Measurements from ENCODE around the gene ZNF761.

Gene ZNF761

DNA sequence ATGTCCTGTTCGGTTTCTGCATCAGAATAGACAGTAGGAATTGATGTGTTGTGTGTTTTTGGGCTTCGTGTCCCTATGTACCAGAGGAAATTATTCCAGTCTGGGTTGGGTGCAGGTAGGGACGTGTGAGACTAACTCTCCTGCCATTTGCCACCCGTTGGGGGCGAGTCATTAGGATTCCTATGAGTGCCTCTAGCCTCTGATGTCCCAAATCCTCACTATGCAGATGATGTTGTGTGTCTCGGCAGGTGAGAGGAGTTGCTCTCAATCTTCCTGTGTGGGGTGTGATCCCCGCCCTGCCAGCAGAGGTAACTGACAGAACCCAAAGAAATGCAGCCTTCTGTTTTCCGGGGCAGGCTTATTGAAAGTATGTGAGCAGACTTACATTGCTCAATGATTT, 74.9 kb downstream of the ZNF761 start:
- POLR2A ChIA-PET: no interaction called here
- CTCF ChIA-PET: no interaction called here
- DNase-seq (ENCODE audit: extremely low spot score): no peak

More for the DNA sequence above, 74.9 kb downstream of the ZNF761 start:
- TF ChIP-seq SUZ12 (IDR thresholded peaks at IDR 0.05): no peak
